ENCODE results near the gene FMNL2. TPM values are rescaled to one million over a fixed set of nuclear protein-coding genes. Genes with fewer than 3 reads are reported as not detected.
"Not testable (repeated sequence)": the region's sequence is repeated elsewhere in the genome, so short reads cannot be mapped to it uniquely, and the experiment has no call there.

The FMNL2 gene
- total RNA-seq, 1 donor from 2014 or later: 23.4 TPM

GRCh38 chr2:152468899-152469692, 134.1 kb downstream of the FMNL2 start:
- peak; percentile 35 for DNase-seq (ENCODE audit: low spot score)

GRCh38 chr2:152470861-152471854, 136.2 kb downstream of the FMNL2 start:
- DNase-seq (ENCODE audit: low spot score): no peak

- DNase-seq (ENCODE audit: low spot score): no peak
These were observed 137.5 kb downstream of the FMNL2 start for GRCh38 chr2:152472481-152472887.

- DNase-seq (ENCODE audit: low spot score): no peak
These were observed 138.3 kb downstream of the FMNL2 start for GRCh38 chr2:152473151-152473857.

GRCh38 chr2:152474523-152474922, 139.5 kb downstream of the FMNL2 start:
- not testable (repeated sequence) for DNase-seq (ENCODE audit: low spot score)

GRCh38 chr2:152475982-152476381, 141.0 kb downstream of the FMNL2 start:
- DNase-seq (ENCODE audit: low spot score): no peak

GRCh38 chr2:152477347-152478092, 142.5 kb downstream of the FMNL2 start:
- DNase-seq (ENCODE audit: low spot score): no peak

- peak; percentile 76 for DNase-seq (ENCODE audit: low spot score)
These were observed 144.3 kb downstream of the FMNL2 start for GRCh38 chr2:152479282-152479681.

- DNase-seq (ENCODE audit: low spot score): peak; percentile 67
These were observed 145.9 kb downstream of the FMNL2 start for GRCh38 chr2:152480821-152481399.

GRCh38 chr2:152481881-152482583, 147.1 kb downstream of the FMNL2 start:
- no peak for DNase-seq (ENCODE audit: low spot score)

GRCh38 chr2:152483276-152484063, 148.5 kb downstream of the FMNL2 start:
- DNase-seq (ENCODE audit: low spot score): no peak

GRCh38 chr2:152485954-152486736, 151.2 kb downstream of the FMNL2 start:
- DNase-seq (ENCODE audit: low spot score): peak; percentile 41

GRCh38 chr2:152486737-152487400, 151.9 kb downstream of the FMNL2 start:
- no peak for DNase-seq (ENCODE audit: low spot score)

- no peak for DNase-seq (ENCODE audit: low spot score)
These were observed 153.1 kb downstream of the FMNL2 start for GRCh38 chr2:152488075-152488474.

GRCh38 chr2:152489364-152489763, 154.4 kb downstream of the FMNL2 start:
- no peak for DNase-seq (ENCODE audit: low spot score)

- DNase-seq (ENCODE audit: low spot score): peak; percentile 38
These were observed 155.9 kb downstream of the FMNL2 start for GRCh38 chr2:152490686-152491455.

GRCh38 chr2:152492131-152492530, 157.2 kb downstream of the FMNL2 start:
- no peak for DNase-seq (ENCODE audit: low spot score)

Measured in umbilical cord (tissue), 2 donors.